ENCODE data around the gene SH3PXD2B.
A peak's percentile ranks its signal among the peaks of the same experiment; 100 is the strongest.

The SH3PXD2B gene

DNA sequence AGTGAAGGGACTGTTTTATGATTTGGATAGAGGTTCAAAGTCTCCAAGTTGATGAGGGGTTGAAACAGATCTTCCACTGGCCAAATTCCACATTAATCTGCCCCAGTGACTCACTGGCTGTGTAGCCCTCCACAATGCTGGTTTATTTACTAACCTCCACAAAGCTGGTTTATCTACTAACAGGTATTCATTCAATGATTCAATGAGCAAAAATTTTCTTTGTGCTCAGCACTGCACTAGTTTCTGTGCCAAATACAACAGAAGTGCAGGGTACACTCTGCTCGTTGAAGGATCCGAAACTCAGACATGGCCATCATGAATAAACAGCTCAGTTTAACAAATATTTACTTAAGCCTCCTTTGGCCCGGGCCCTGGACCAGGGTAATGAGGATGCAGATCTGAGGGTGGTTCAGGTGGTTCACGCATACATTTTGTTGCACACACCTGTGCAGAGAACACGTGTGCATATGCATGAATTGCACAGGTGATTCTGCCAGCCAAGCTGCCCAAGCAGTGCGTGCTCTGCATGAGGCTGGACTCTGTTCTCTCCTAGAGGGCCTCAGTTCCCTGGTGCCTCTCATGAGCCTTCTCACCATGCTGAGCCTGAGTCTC is 71.0 kb downstream of the SH3PXD2B start:
- H2BK12ac ChIP-seq (ENCODE audit: low read length): no peak overlapping the region

DNA sequence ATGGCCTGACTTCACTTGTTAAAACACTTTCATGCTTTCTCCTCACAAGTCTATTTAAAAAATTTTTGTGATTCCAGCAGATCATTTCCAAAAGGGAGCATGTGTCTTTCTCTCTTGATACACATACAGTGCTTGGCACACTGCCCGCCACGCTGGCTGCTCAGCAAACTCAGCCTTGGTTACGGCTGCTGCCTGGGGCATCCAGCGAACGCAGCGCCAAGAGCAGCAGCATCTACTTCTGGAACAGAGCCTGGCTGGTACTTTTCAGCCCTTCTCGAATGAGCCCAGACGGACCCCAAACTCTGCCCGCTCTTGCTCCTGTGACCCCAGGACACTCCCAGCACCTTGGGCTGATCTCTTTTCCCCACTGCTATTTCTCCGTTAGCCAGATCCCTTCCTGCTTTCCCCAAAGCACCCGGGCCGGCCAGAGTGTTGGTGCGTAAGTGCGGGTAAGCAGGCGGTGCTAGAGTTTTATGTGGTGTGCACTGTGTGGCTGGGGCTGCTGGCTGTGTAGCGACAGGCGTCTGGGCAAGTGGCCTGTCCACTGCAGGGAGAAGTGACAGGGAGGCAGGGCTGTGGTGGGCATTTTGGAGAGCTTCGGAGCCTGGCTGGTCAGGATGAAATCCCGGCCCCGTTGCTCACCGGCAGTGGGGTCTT is 73.2 kb downstream of the SH3PXD2B start:
- H3K27me3 ChIP-seq (ENCODE audit: insufficient read depth, low read length): no peaks in the 10 kb centered on the region
- no peak overlapping the region for H4K91ac ChIP-seq (ENCODE audit: low read depth, low read length)
- peaks cover 2 to 4% of the 10 kb centered on the region in 2 experiments for H3K4me1 ChIP-seq (ENCODE audit: control insufficient read depth in 1 of 2, insufficient read depth in 2 of 2, low read length in 2 of 2)
- H4K12ac ChIP-seq (ENCODE audit: low read depth, low read length): peak overlapping the region; percentile 39
- no peak overlapping the region for H4K8ac ChIP-seq (ENCODE audit: low read depth, low read length)
- no peak overlapping the region for H3K18ac ChIP-seq (ENCODE audit: low read length)
- peaks cover 50 to 65% of the 10 kb centered on the region in 2 experiments for H3K36me3 ChIP-seq (ENCODE audit: control insufficient read depth in 1 of 2, insufficient read depth in 2 of 2, low read length in 2 of 2)
- H3K23ac ChIP-seq (ENCODE audit: low read length): no peak overlapping the region
- no peak overlapping the region for H2BK120ac ChIP-seq (ENCODE audit: insufficient read depth, low read length, poor library complexity)
- no CpG with 5 or more reads among the region's 21 CpGs for WGBS (ENCODE audit: extremely low coverage, insufficient coverage, insufficient read length)
- H3K4me2 ChIP-seq (ENCODE audit: low read length): no peak overlapping the region
- no peaks in the 10 kb centered on the region for H3K79me2 ChIP-seq (ENCODE audit: control insufficient read depth, insufficient read depth, low read length, poor library complexity)
- no peaks in the 10 kb centered on the region for H3K9me3 ChIP-seq (ENCODE audit: insufficient read depth, low read depth, low read length)
- no peak overlapping the region for H3K9ac ChIP-seq (ENCODE audit: low read length)
- no peak overlapping the region for H2AFZ ChIP-seq (ENCODE audit: insufficient read depth, low read length, poor library complexity)
- no peak for DNase-seq
- H3K14ac ChIP-seq (ENCODE audit: low read length): no peak overlapping the region
- no peak overlapping the region for H2AK5ac ChIP-seq (ENCODE audit: low read length)
- no peak overlapping the region for H2BK5ac ChIP-seq (ENCODE audit: low read depth, low read length, poor library complexity)
- no peak overlapping the region for H3K27ac ChIP-seq (ENCODE audit: low read depth, low read length)
- no peaks in the 10 kb centered on the region for H3K79me1 ChIP-seq (ENCODE audit: low read length)
- no peak overlapping the region for H3K4me3 ChIP-seq (ENCODE audit: low read depth, low read length)
- no peak overlapping the region for H3K4ac ChIP-seq (ENCODE audit: low read depth, low read length)
- no peak overlapping the region for H2BK12ac ChIP-seq (ENCODE audit: low read length)

More for the DNA sequence above, 71.0 kb downstream of the SH3PXD2B start:
- Histone ChIP-seq H3K4me1 (ENCODE audit: control insufficient read depth in 1 of 2, insufficient read depth in 2 of 2, low read length in 2 of 2) (peaks cover 2 to 4% of the 10 kb centered on the region in 2 experiments), H3K4ac (ENCODE audit: low read depth, low read length) (no peak overlapping the region), H2AK5ac (ENCODE audit: low read length) (no peak overlapping the region), H2BK5ac (ENCODE audit: low read depth, low read length, poor library complexity) (no peak overlapping the region), H3K9me3 (ENCODE audit: insufficient read depth, low read depth, low read length) (no peaks in the 10 kb centered on the region), H3K18ac (ENCODE audit: low read length) (no peak overlapping the region), H3K36me3 (ENCODE audit: control insufficient read depth in 1 of 2, insufficient read depth in 2 of 2, low read length in 2 of 2) (peaks cover 41 to 56% of the 10 kb centered on the region in 2 experiments), H3K27ac (ENCODE audit: low read depth, low read length) (no peak overlapping the region), H3K4me2 (ENCODE audit: low read length) (no peak overlapping the region), H2AFZ (ENCODE audit: insufficient read depth, low read length, poor library complexity) (no peak overlapping the region), H3K9ac (ENCODE audit: low read length) (no peak overlapping the region), H2BK120ac (ENCODE audit: insufficient read depth, low read length, poor library complexity) (no peak overlapping the region), H4K12ac (ENCODE audit: low read depth, low read length) (no peak overlapping the region), H3K14ac (ENCODE audit: low read length) (no peak overlapping the region), H3K79me1 (ENCODE audit: low read length) (no peaks in the 10 kb centered on the region), H3K27me3 (ENCODE audit: insufficient read depth, low read length) (no peaks in the 10 kb centered on the region), H3K79me2 (ENCODE audit: control insufficient read depth, insufficient read depth, low read length, poor library complexity) (no peaks in the 10 kb centered on the region), H4K8ac (ENCODE audit: low read depth, low read length) (no peak overlapping the region), H3K23ac (ENCODE audit: low read length) (no peak overlapping the region), H4K91ac (ENCODE audit: low read depth, low read length) (no peak overlapping the region), H3K4me3 (ENCODE audit: low read depth, low read length) (no peak overlapping the region)
- DNase-seq: peak; percentile 84 to 92
- no CpG with 5 or more reads among the region's 6 CpGs for WGBS (ENCODE audit: extremely low coverage, insufficient coverage, insufficient read length)

DNA sequence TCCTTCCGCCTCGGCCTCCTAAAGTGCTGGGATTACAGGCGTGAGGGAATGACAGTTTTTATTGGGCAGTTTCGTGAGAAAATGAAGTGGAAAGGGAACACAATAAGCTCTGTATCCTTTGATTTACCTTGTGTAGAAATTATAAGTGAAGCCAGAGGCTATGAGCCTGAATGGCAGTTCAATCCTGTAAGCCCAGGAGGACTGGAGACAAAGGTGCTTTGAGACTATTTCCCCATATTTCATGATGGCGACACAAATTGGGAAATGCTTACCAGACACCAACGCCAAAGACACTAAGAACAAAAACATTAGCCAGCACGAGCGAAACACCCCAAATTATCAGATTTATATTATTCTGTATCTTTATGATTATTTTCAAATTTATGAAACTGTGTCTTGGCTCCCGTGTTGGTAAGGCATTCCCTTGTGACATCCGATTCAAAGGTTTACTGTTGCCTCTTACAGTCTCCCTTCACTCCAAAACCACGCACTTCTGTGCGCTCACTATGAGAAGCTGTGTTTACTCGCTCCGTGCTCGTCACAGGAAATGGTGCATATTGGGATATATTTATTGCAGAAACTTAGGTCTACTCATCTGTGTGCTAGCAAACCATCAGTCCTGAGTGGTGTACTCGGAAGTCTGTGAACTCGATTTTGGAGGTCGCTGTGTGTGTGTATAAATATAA is 73.9 kb downstream of the SH3PXD2B start:
- H3K36me3 ChIP-seq (ENCODE audit: control insufficient read depth in 1 of 2, insufficient read depth in 2 of 2, low read length in 2 of 2): peaks cover 46 to 60% of the 10 kb centered on the region in 2 experiments
- no peak overlapping the region for H4K12ac ChIP-seq (ENCODE audit: low read depth, low read length)
- H3K27me3 ChIP-seq (ENCODE audit: insufficient read depth, low read length): no peaks in the 10 kb centered on the region
- no peak overlapping the region for H4K91ac ChIP-seq (ENCODE audit: low read depth, low read length)
- no peaks in the 10 kb centered on the region for H3K79me2 ChIP-seq (ENCODE audit: control insufficient read depth, insufficient read depth, low read length, poor library complexity)
- no peak for DNase-seq
- no peak overlapping the region for H4K8ac ChIP-seq (ENCODE audit: low read depth, low read length)
- no peak overlapping the region for H3K18ac ChIP-seq (ENCODE audit: low read length)
- H3K4me2 ChIP-seq (ENCODE audit: low read length): no peak overlapping the region
- H3K4ac ChIP-seq (ENCODE audit: low read depth, low read length): no peak overlapping the region
- H3K14ac ChIP-seq (ENCODE audit: low read length): no peak overlapping the region
- WGBS (ENCODE audit: extremely low coverage, insufficient coverage, insufficient read length): no CpG with 5 or more reads among the region's 18 CpGs
- no peak overlapping the region for H2BK5ac ChIP-seq (ENCODE audit: low read depth, low read length, poor library complexity)
- no peak overlapping the region for H2BK12ac ChIP-seq (ENCODE audit: low read length)
- H2AFZ ChIP-seq (ENCODE audit: insufficient read depth, low read length, poor library complexity): no peak overlapping the region
- H3K27ac ChIP-seq (ENCODE audit: low read depth, low read length): no peak overlapping the region
- H3K9me3 ChIP-seq (ENCODE audit: insufficient read depth, low read depth, low read length): no peaks in the 10 kb centered on the region
- peaks cover 2 to 4% of the 10 kb centered on the region in 2 experiments for H3K4me1 ChIP-seq (ENCODE audit: control insufficient read depth in 1 of 2, insufficient read depth in 2 of 2, low read length in 2 of 2)
- no peak overlapping the region for H3K9ac ChIP-seq (ENCODE audit: low read length)
- no peak overlapping the region for H2BK120ac ChIP-seq (ENCODE audit: insufficient read depth, low read length, poor library complexity)
- H3K79me1 ChIP-seq (ENCODE audit: low read length): no peaks in the 10 kb centered on the region
- no peak overlapping the region for H3K4me3 ChIP-seq (ENCODE audit: low read depth, low read length)
- no peak overlapping the region for H3K23ac ChIP-seq (ENCODE audit: low read length)
- H2AK5ac ChIP-seq (ENCODE audit: low read length): no peak overlapping the region

DNA sequence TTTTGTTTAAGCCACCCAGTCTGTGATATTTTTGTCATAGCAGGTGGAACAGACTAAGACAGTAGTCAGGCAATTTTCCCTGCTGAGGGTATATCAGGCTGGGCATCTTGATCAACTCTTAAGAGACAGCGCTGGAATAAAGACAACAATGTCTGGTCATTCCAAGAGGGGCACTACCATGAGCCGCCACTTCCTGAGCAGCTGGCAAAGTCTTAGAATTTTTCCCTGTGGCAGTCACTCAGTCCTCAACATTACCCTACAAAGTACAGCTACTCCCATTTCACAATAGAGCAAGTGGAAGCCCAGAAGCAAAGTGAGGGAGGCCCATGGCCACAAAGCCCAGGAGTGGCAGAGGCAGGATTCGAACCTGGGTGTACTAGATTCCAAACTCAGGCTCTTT is 74.8 kb downstream of the SH3PXD2B start:
- H3K27me3 ChIP-seq (ENCODE audit: insufficient read depth, low read length): no peaks in the 10 kb centered on the region
- no peaks in the 10 kb centered on the region for H3K9me3 ChIP-seq (ENCODE audit: insufficient read depth, low read depth, low read length)
- no peak overlapping the region for H4K12ac ChIP-seq (ENCODE audit: low read depth, low read length)
- H3K79me1 ChIP-seq (ENCODE audit: low read length): no peaks in the 10 kb centered on the region
- H3K4me2 ChIP-seq (ENCODE audit: low read length): no peak overlapping the region
- H2BK12ac ChIP-seq (ENCODE audit: low read length): no peak overlapping the region
- WGBS (ENCODE audit: extremely low coverage, insufficient coverage, insufficient read length): no CpG with 5 or more reads among the region's 3 CpGs
- H3K36me3 ChIP-seq (ENCODE audit: control insufficient read depth in 1 of 2, insufficient read depth in 2 of 2, low read length in 2 of 2): peaks cover 40 to 55% of the 10 kb centered on the region in 2 experiments
- no peak for DNase-seq
- H2BK5ac ChIP-seq (ENCODE audit: low read depth, low read length, poor library complexity): no peak overlapping the region
- H3K14ac ChIP-seq (ENCODE audit: low read length): no peak overlapping the region
- H3K9ac ChIP-seq (ENCODE audit: low read length): no peak overlapping the region
- no peak overlapping the region for H3K27ac ChIP-seq (ENCODE audit: low read depth, low read length)
- no peak overlapping the region for H3K18ac ChIP-seq (ENCODE audit: low read length)
- no peak overlapping the region for H4K91ac ChIP-seq (ENCODE audit: low read depth, low read length)
- no peak overlapping the region for H2BK120ac ChIP-seq (ENCODE audit: insufficient read depth, low read length, poor library complexity)
- no peak overlapping the region for H3K4ac ChIP-seq (ENCODE audit: low read depth, low read length)
- H4K8ac ChIP-seq (ENCODE audit: low read depth, low read length): no peak overlapping the region
- no peak overlapping the region for H3K4me3 ChIP-seq (ENCODE audit: low read depth, low read length)
- no peak overlapping the region for H3K23ac ChIP-seq (ENCODE audit: low read length)
- H3K4me1 ChIP-seq (ENCODE audit: control insufficient read depth in 1 of 2, insufficient read depth in 2 of 2, low read length in 2 of 2): peaks cover 2 to 4% of the 10 kb centered on the region in 2 experiments
- H3K79me2 ChIP-seq (ENCODE audit: control insufficient read depth, insufficient read depth, low read length, poor library complexity): no peaks in the 10 kb centered on the region
- no peak overlapping the region for H2AK5ac ChIP-seq (ENCODE audit: low read length)
- H2AFZ ChIP-seq (ENCODE audit: insufficient read depth, low read length, poor library complexity): no peak overlapping the region
